Measurements from ENCODE around the gene SMPD3. TPM values are rescaled to one million over a fixed set of nuclear protein-coding genes. Genes with fewer than 3 reads are reported as not detected.

The SMPD3 gene
- polyA plus RNA-seq, 4 donors, result 47.0 to 123 (median 71.9) TPM

DNA sequence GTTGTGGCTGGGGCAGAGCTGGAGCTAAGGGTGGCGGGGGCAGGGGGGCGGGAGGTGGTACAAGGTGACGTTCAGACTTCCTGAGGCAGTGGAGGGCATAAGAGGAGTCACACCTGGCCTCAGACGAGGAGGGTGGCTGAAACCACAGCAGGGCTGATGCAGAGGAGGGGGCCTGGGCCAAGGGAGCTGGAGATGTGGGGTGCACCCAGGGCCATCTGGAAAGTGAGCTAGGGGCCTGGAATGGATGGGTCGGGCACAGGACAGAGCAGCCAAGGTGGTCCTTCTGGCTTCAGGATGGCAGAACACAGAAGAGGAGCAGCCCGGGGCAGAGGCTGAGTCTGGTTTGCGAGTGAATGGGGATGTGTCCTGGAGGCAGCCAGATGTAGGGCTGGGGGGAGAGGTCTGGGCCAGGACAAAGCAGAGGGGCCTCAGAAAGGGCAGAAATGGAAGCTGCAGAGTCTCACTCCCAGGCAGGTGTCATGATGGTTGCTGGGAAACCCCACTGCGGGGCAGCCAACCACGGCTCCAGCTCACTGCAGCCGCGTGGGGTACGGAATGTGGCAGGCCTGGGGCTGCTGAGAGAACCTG, 79.9 kb downstream of the SMPD3 start:
- H3K4me1 ChIP-seq (ENCODE audit: control insufficient read depth in 3 of 3, insufficient read depth in 2 of 3, low read depth in 1 of 3, low read length in 2 of 3), result peaks cover 0 to 8% (median 0%) of the 10 kb centered on the region in 3 donors
- H3K27me3 ChIP-seq (ENCODE audit: control insufficient read depth in 3 of 3, insufficient read depth in 3 of 3, low read length in 3 of 3), result no peaks in the 10 kb centered on the region
- H3K27ac ChIP-seq (ENCODE audit: low read depth in 1 of 3, low read length in 2 of 3), result no peak overlapping the region
- H3K9me3 ChIP-seq (ENCODE audit: control insufficient read depth in 2 of 2, insufficient read depth in 1 of 2, low read depth in 1 of 2, low read length in 1 of 2), result no peaks in the 10 kb centered on the region
- peaks cover 0 to 97% (median 27%) of the 10 kb centered on the region in 3 donors for H3K36me3 ChIP-seq (ENCODE audit: control insufficient read depth in 3 of 3, insufficient read depth in 2 of 3, low read depth in 1 of 3, low read length in 3 of 3)
- no peak for DNase-seq
- no peak overlapping the region for H3K4me3 ChIP-seq (ENCODE audit: low read depth in 1 of 3, low read length in 3 of 3)
- 71 to 87% (median 80%) methylated on average over 12 of the region's 12 CpGs for WGBS, 3 donors
- FAIRE-seq, result no peak

DNA sequence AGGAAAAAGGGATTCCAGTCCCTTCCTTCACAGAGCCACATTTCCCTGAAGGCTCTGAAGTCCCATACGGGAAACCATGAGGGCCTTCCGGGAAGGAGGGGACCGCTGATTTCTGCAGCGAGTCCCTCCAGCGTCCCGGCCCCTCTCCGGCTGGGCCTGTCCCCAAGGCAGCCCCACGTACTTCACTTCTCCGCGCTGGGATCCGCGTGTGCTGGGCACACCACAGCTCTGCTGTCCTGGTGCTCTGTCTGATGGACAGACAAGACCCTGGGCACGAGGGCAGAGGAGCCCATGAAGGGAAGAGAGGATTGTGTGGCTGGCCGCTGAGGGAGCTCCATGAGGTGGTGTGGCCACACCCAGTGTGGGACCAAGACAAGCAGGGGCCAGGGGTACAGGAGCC, 80.4 kb downstream of the SMPD3 start:
- DNase-seq, result no peak
- peaks cover 0 to 97% (median 25%) of the 10 kb centered on the region in 3 donors for H3K36me3 ChIP-seq (ENCODE audit: control insufficient read depth in 3 of 3, insufficient read depth in 2 of 3, low read depth in 1 of 3, low read length in 3 of 3)
- no peaks in the 10 kb centered on the region for H3K9me3 ChIP-seq (ENCODE audit: control insufficient read depth in 2 of 2, insufficient read depth in 1 of 2, low read depth in 1 of 2, low read length in 1 of 2)
- H3K27me3 ChIP-seq (ENCODE audit: control insufficient read depth in 3 of 3, insufficient read depth in 3 of 3, low read length in 3 of 3), result no peaks in the 10 kb centered on the region
- H3K4me3 ChIP-seq (ENCODE audit: low read depth in 1 of 3, low read length in 3 of 3), result no peak overlapping the region
- no peak overlapping the region for H3K27ac ChIP-seq (ENCODE audit: low read depth in 1 of 3, low read length in 2 of 3)
- no peak for FAIRE-seq
- H3K4me1 ChIP-seq (ENCODE audit: control insufficient read depth in 3 of 3, insufficient read depth in 2 of 3, low read depth in 1 of 3, low read length in 2 of 3), result peaks cover 0 to 7% (median 0%) of the 10 kb centered on the region in 3 donors
- 89 to 95% (median 90%) methylated on average over 14 of the region's 14 CpGs for WGBS, 3 donors

DNA sequence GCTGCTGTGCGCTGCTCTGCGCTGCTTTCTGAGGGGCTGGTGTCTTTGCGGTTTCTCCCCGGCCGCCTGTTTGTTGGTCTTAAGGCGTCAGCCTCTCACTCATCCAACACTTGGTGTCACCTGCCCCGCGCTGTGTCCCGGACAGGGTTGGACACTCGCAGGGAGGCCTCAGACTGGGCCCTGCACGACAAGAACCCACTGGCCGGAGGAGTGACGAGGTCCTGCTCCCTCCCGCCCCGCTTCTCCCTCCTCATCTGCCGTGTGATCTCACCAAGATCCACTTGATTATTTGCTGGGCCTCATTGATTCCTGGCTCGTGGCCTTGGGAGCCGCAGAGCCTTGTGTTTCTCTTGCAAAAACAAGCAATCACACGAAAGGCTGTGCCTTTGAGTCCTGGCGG, 80.9 kb downstream of the SMPD3 start:
- Histone ChIP-seq H3K27me3 (ENCODE audit: control insufficient read depth in 3 of 3, insufficient read depth in 3 of 3, low read length in 3 of 3) (no peaks in the 10 kb centered on the region), H3K36me3 (ENCODE audit: control insufficient read depth in 3 of 3, insufficient read depth in 2 of 3, low read depth in 1 of 3, low read length in 3 of 3) (peaks cover 0 to 95% (median 25%) of the 10 kb centered on the region in 3 donors), H3K4me1 (ENCODE audit: control insufficient read depth in 3 of 3, insufficient read depth in 2 of 3, low read depth in 1 of 3, low read length in 2 of 3) (peaks cover 0 to 7% (median 0%) of the 10 kb centered on the region in 3 donors), H3K4me3 (ENCODE audit: low read depth in 1 of 3, low read length in 3 of 3) (no peak overlapping the region), H3K27ac (ENCODE audit: low read depth in 1 of 3, low read length in 2 of 3) (no peak overlapping the region), H3K9me3 (ENCODE audit: control insufficient read depth in 2 of 2, insufficient read depth in 1 of 2, low read depth in 1 of 2, low read length in 1 of 2) (no peaks in the 10 kb centered on the region)
- DNase-seq (no peak), FAIRE-seq (no peak)
- WGBS, 3 donors, result 81 to 87% (median 86%) methylated on average over 19 to 20 of the region's 20 CpGs

DNA sequence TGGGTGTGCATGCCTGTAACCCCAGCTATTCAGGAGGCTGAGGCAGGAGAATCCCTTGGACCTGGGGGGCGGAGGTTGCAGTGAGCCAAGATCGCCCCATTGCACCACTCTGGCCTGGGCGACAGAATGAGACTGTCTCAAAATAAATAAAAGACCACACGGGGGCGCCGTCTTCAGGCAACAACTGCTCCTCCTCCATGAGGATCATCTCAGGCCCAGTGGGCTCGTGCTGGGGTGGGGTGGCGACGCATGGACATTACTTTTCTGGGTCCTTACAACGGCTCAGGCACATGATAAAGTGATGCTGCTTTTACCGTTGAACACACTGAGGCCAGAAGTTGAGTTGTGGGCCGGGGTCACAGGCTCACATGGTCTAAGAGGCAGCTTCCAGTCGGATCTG, 81.3 kb downstream of the SMPD3 start:
- H3K27ac ChIP-seq (ENCODE audit: low read depth in 1 of 3, low read length in 2 of 3), result no peak overlapping the region
- H3K27me3 ChIP-seq (ENCODE audit: control insufficient read depth in 3 of 3, insufficient read depth in 3 of 3, low read length in 3 of 3), result no peaks in the 10 kb centered on the region
- H3K9me3 ChIP-seq (ENCODE audit: control insufficient read depth in 2 of 2, insufficient read depth in 1 of 2, low read depth in 1 of 2, low read length in 1 of 2), result no peaks in the 10 kb centered on the region
- no peak overlapping the region for H3K4me3 ChIP-seq (ENCODE audit: low read depth in 1 of 3, low read length in 3 of 3)
- peaks cover 0 to 7% (median 0%) of the 10 kb centered on the region in 3 donors for H3K4me1 ChIP-seq (ENCODE audit: control insufficient read depth in 3 of 3, insufficient read depth in 2 of 3, low read depth in 1 of 3, low read length in 2 of 3)
- peak; percentile 51 to 76 for DNase-seq
- no peak for FAIRE-seq
- 39 to 44% (median 43%) methylated on average over 13 of the region's 13 CpGs for WGBS, 3 donors
- H3K36me3 ChIP-seq (ENCODE audit: control insufficient read depth in 3 of 3, insufficient read depth in 2 of 3, low read depth in 1 of 3, low read length in 3 of 3), result peaks cover 0 to 95% (median 25%) of the 10 kb centered on the region in 3 donors

DNA sequence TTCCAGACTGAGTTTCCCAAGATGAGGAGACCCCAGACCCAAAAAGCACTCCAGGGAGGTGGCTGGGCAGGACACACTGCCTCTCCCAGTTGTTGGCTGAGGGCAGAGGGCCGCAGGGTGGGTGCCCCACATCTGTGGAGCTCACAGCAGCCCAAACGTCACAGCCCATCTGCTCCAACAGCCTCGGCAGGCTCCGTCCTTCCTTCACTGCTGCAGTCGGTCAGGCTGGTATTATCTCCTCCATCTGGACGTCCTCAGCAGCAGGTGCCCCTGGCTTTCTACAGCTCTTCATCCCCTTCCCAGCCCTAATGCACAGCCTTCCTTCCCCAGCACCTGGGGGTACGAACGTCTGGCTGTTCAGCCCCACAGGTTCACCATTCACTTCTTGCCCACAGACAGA, 82.2 kb downstream of the SMPD3 start:
- FAIRE-seq (no peak), DNase-seq (no peak)
- Histone ChIP-seq H3K4me3 (ENCODE audit: low read depth in 1 of 3, low read length in 3 of 3) (no peak overlapping the region), H3K4me1 (ENCODE audit: control insufficient read depth in 3 of 3, insufficient read depth in 2 of 3, low read depth in 1 of 3, low read length in 2 of 3) (peaks cover 0 to 7% (median 0%) of the 10 kb centered on the region in 3 donors), H3K36me3 (ENCODE audit: control insufficient read depth in 3 of 3, insufficient read depth in 2 of 3, low read depth in 1 of 3, low read length in 3 of 3) (peaks cover 2 to 95% (median 25%) of the 10 kb centered on the region in 3 donors), H3K9me3 (ENCODE audit: control insufficient read depth in 2 of 2, insufficient read depth in 1 of 2, low read depth in 1 of 2, low read length in 1 of 2) (no peaks in the 10 kb centered on the region), H3K27ac (ENCODE audit: low read depth in 1 of 3, low read length in 2 of 3) (no peak overlapping the region), H3K27me3 (ENCODE audit: control insufficient read depth in 3 of 3, insufficient read depth in 3 of 3, low read length in 3 of 3) (no peaks in the 10 kb centered on the region)
- WGBS, 3 donors, result 71 to 76% (median 74%) methylated on average over 8 of the region's 8 CpGs

DNA sequence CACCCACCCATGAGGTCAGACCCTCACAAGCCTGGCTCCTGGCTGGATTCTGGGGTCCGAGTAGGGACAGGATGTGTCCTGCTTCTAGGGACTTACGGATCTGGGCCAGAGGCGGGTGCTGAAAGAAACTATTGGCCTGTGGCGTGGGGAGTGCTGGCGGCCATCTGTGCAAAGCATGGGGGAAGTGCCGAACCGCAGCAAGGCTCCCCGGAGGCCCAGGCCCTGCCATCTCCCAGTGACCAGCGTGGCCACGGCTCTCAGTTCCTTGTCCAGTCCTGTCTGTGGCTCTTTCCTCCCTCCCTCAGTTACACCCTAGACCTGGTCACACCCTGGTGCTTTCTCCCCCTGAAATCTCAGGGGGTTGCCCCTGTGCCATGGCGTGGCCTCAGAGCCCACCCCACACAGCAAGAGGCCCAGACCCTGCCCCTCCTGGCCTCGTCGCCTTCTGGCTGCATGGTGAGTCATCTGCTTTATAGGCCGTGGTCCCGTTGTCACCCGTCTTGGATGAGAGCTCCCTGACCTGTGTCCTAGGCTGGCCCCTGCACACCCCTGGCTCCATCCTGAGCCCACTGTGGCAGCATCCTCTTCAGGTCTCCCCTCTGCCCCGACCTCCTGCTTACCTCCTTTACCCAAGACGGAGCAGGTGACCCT, 83.0 kb downstream of the SMPD3 start:
- H3K27me3 ChIP-seq (ENCODE audit: control insufficient read depth in 3 of 3, insufficient read depth in 3 of 3, low read length in 3 of 3), result no peaks in the 10 kb centered on the region
- FAIRE-seq (no peak), DNase-seq (no peak)
- no peak overlapping the region for H3K4me3 ChIP-seq (ENCODE audit: low read depth in 1 of 3, low read length in 3 of 3)
- H3K4me1 ChIP-seq (ENCODE audit: control insufficient read depth in 3 of 3, insufficient read depth in 2 of 3, low read depth in 1 of 3, low read length in 2 of 3), result peaks cover 0 to 13% (median 0%) of the 10 kb centered on the region in 3 donors
- 70 to 77% (median 71%) methylated on average over 18 of the region's 18 CpGs for WGBS, 3 donors
- H3K9me3 ChIP-seq (ENCODE audit: control insufficient read depth in 2 of 2, insufficient read depth in 1 of 2, low read depth in 1 of 2, low read length in 1 of 2), result no peaks in the 10 kb centered on the region
- peaks cover 6 to 95% (median 28%) of the 10 kb centered on the region in 3 donors for H3K36me3 ChIP-seq (ENCODE audit: control insufficient read depth in 3 of 3, insufficient read depth in 2 of 3, low read depth in 1 of 3, low read length in 3 of 3)
- H3K27ac ChIP-seq (ENCODE audit: low read depth in 1 of 3, low read length in 2 of 3), result no peak overlapping the region

DNA sequence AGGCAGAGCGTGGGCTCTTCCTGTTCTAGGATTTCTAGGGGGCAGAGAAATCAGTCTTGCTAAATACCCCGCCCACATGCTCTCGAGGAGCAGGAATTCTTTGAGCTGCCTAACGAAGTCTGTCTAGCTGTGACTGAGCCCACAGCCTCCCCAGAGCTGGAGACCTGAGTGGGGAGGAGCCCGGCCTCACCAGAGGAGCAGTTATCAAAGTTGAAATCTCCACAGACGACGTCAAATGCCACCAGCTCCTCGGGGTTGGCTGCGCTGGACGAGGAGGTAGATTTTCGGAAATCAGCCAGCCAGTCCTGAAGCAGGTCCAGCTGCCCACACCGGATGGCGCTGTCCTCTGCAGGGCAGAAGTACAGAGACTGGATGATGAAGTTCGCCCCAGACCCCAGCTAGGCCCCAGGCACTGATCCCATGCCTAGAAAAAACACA, 83.7 kb downstream of the SMPD3 start:
- Histone ChIP-seq H3K4me3 (ENCODE audit: low read depth in 1 of 3, low read length in 3 of 3) (no peak overlapping the region), H3K36me3 (ENCODE audit: control insufficient read depth in 3 of 3, insufficient read depth in 2 of 3, low read depth in 1 of 3, low read length in 3 of 3) (peaks cover 6 to 95% (median 28%) of the 10 kb centered on the region in 3 donors), H3K4me1 (ENCODE audit: control insufficient read depth in 3 of 3, insufficient read depth in 2 of 3, low read depth in 1 of 3, low read length in 2 of 3) (peaks cover 0 to 14% (median 0%) of the 10 kb centered on the region in 3 donors), H3K27me3 (ENCODE audit: control insufficient read depth in 3 of 3, insufficient read depth in 3 of 3, low read length in 3 of 3) (no peaks in the 10 kb centered on the region), H3K9me3 (ENCODE audit: control insufficient read depth in 2 of 2, insufficient read depth in 1 of 2, low read depth in 1 of 2, low read length in 1 of 2) (no peaks in the 10 kb centered on the region), H3K27ac (ENCODE audit: low read depth in 1 of 3, low read length in 2 of 3) (no peak overlapping the region)
- 70 to 80% (median 75%) methylated on average over 14 of the region's 14 CpGs for WGBS, 3 donors
- FAIRE-seq (no peak), DNase-seq (no peak)

DNA sequence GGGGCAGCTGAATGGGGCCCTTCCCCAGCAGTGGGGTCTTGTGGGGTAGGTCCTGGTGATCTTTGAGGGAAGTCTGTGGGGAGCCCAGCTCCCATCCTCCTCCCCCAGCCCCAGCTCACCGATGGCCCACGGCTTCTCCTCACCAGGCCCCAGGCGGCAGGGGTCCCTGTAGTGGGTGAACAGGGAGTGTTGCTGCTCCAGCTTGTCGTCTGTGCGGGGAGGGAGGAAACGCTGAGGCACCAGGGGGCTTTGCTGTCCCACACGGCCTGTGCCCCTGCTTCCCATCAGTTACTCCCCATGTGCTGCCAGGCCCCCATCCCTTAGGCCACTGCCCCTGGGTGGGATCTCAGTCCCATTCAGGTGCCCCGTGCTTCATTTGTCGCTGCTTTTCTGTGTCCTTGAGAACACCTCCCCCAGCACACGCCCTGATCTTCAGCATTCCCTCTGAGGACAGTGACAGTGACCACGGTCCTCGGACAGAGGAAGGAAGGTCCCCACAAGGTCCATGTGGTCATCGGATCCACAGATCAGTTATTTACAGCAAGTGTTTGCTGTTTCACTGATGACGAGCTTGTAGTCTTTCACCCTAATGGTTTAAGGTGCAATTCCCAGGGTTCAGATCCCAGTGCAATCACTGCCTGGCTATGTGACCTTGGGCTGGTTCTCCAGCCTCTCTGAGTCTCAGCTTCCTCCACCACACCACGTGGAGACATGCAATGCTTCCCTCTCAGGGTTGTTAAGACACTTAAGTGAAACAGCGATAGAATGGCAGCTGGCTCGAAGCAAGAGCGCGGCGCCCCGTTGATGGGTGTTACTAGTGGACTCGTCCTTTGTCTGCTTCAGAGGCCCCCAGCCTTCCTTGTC, 84.4 kb downstream of the SMPD3 start:
- DNase-seq (no peak), FAIRE-seq (no peak)
- Histone ChIP-seq H3K4me1 (ENCODE audit: control insufficient read depth in 3 of 3, insufficient read depth in 2 of 3, low read depth in 1 of 3, low read length in 2 of 3) (peaks cover 0 to 14% (median 0%) of the 10 kb centered on the region in 3 donors), H3K36me3 (ENCODE audit: control insufficient read depth in 3 of 3, insufficient read depth in 2 of 3, low read depth in 1 of 3, low read length in 3 of 3) (peaks cover 6 to 98% (median 26%) of the 10 kb centered on the region in 3 donors), H3K9me3 (ENCODE audit: control insufficient read depth in 2 of 2, insufficient read depth in 1 of 2, low read depth in 1 of 2, low read length in 1 of 2) (no peaks in the 10 kb centered on the region), H3K4me3 (ENCODE audit: low read depth in 1 of 3, low read length in 3 of 3) (no peak overlapping the region), H3K27me3 (ENCODE audit: control insufficient read depth in 3 of 3, insufficient read depth in 3 of 3, low read length in 3 of 3) (no peaks in the 10 kb centered on the region), H3K27ac (ENCODE audit: low read depth in 1 of 3, low read length in 2 of 3) (no peak overlapping the region)
- 70 to 78% (median 77%) methylated on average over 21 to 22 of the region's 22 CpGs for WGBS, 3 donors

Measured in small intestine (tissue), 7 donors.